Measurements from ENCODE around the gene FAM161B. TPM values are rescaled to one million over a fixed set of nuclear protein-coding genes. Genes with fewer than 3 reads are reported as not detected.
"Not testable (repeated sequence)": the region's sequence is repeated elsewhere in the genome, so short reads cannot be mapped to it uniquely, and the experiment has no call there.

FAM161B gene
- total RNA-seq, 1 donor from 2014 or later: 3.2 TPM

DNA sequence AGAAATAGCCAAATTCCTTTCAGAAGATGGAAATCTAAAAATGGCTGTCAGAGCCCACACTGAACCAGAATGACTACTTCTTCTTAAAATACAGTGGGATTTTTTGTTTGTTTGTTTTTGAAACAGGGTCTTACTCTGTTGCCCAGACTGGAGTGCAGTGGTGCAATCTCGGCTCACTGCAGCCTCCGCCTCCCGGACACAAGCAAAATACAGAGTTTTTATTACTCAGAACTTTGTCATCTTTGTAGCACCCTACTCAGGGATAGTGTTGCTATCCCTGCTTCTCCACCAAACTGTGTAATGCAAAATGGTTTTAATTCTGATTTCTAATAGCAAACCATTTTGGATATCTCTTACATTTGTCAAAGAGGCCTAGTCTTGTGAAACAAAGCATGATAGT is 46.9 kb downstream of the FAM161B start:
- Mint-ChIP-seq H3K4me1 (ENCODE audit: unreplicated experiment) (peaks cover under 1% of the 10 kb centered on the region), H3K9me3 (ENCODE audit: unreplicated experiment) (no peaks in the 10 kb centered on the region), H3K27me3 (ENCODE audit: unreplicated experiment) (no peaks in the 10 kb centered on the region), H3K36me3 (ENCODE audit: low read depth, unreplicated experiment) (peaks cover 20% of the 10 kb centered on the region), H3K27ac (ENCODE audit: unreplicated experiment) (no peak overlapping the region), H3K4me3 (ENCODE audit: unreplicated experiment) (no peak overlapping the region)
- DNase-seq (ENCODE audit: low spot score): no peak
- no peak for TF ChIP-seq CTCF (IDR thresholded peaks at IDR 0.05; ENCODE audit: unreplicated experiment)

DNA sequence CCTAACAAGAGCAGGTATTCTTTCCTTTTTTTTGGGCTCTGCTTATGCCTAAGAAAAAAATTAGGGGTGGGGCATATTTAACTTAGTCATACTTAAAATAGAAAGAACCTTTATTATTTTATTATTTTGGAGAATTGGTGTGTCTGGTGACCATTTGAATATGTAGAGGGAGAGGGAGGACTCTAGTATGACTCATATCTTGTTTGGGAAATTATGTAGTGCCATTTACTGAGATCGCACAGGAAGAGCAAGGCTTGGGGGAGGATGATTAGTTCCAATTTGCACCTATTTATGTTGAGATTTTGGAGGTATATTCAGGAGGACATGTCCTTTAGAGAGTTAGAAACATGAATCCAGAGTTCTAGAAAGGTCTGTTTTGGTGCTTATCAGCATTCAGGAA is 53.4 kb downstream of the FAM161B start:
- H3K27me3 Mint-ChIP-seq (ENCODE audit: unreplicated experiment): no peaks in the 10 kb centered on the region
- no peaks in the 10 kb centered on the region for H3K9me3 Mint-ChIP-seq (ENCODE audit: unreplicated experiment)
- peaks cover 28% of the 10 kb centered on the region for H3K36me3 Mint-ChIP-seq (ENCODE audit: low read depth, unreplicated experiment)
- peaks cover 19% of the 10 kb centered on the region for H3K4me1 Mint-ChIP-seq (ENCODE audit: unreplicated experiment)
- H3K4me3 Mint-ChIP-seq (ENCODE audit: unreplicated experiment): peak overlapping the region; percentile 48
- no peak for DNase-seq (ENCODE audit: low spot score)
- TF ChIP-seq CTCF (IDR thresholded peaks at IDR 0.05; ENCODE audit: unreplicated experiment): no peak
- peak overlapping the region; percentile 84 for H3K27ac Mint-ChIP-seq (ENCODE audit: unreplicated experiment)

DNA sequence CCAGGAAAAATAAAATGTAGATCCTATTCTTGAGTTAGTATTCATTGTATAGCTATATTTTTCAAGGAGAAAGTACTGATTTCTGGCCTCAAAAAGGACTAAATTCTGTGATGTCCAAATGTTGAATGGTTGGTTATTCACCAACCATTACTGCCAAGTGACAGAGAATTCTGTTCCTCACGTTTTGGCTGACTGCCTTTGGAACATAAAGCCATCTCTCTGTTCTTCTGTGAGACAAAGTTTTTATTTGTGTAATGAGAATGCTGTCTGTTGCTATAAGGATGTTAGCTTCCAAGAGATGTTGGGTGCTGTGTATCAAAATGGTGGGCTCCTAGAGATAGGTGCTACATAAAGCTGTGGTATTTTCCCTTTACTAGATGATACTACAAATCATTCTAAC is 54.0 kb downstream of the FAM161B start:
- Mint-ChIP-seq H3K4me1 (ENCODE audit: unreplicated experiment) (peaks cover 19% of the 10 kb centered on the region), H3K27me3 (ENCODE audit: unreplicated experiment) (no peaks in the 10 kb centered on the region), H3K4me3 (ENCODE audit: unreplicated experiment) (no peak overlapping the region), H3K36me3 (ENCODE audit: low read depth, unreplicated experiment) (peaks cover 28% of the 10 kb centered on the region), H3K9me3 (ENCODE audit: unreplicated experiment) (no peaks in the 10 kb centered on the region), H3K27ac (ENCODE audit: unreplicated experiment) (peak overlapping the region; percentile 64)
- no peak for TF ChIP-seq CTCF (IDR thresholded peaks at IDR 0.05; ENCODE audit: unreplicated experiment)
- DNase-seq (ENCODE audit: low spot score): no peak

- Mint-ChIP-seq H3K36me3 (ENCODE audit: low read depth, unreplicated experiment) (peaks cover 28% of the 10 kb centered on the region), H3K4me3 (ENCODE audit: unreplicated experiment) (peak overlapping the region; percentile 73), H3K27ac (ENCODE audit: unreplicated experiment) (peak overlapping the region; percentile 22), H3K4me1 (ENCODE audit: unreplicated experiment) (peaks cover 19% of the 10 kb centered on the region)
- not testable (repeated sequence) for H3K27me3 Mint-ChIP-seq (ENCODE audit: unreplicated experiment); DNase-seq (ENCODE audit: low spot score); H3K9me3 Mint-ChIP-seq (ENCODE audit: unreplicated experiment)
Measured at GRCh38 chr14:73894180-73894687, 55.7 kb downstream of the FAM161B start.

GRCh38 chr14:73889376-73889775 is 60.5 kb downstream of the FAM161B start:
- H3K27ac Mint-ChIP-seq (ENCODE audit: unreplicated experiment): no peak overlapping the region
- peaks cover 6% of the 10 kb centered on the region for H3K36me3 Mint-ChIP-seq (ENCODE audit: low read depth, unreplicated experiment)
- H3K9me3 Mint-ChIP-seq (ENCODE audit: unreplicated experiment): no peaks in the 10 kb centered on the region
- H3K27me3 Mint-ChIP-seq (ENCODE audit: unreplicated experiment): peaks cover 1% of the 10 kb centered on the region
- H3K4me1 Mint-ChIP-seq (ENCODE audit: unreplicated experiment): peaks cover 21% of the 10 kb centered on the region
- no peak for DNase-seq (ENCODE audit: low spot score)
- no peak overlapping the region for H3K4me3 Mint-ChIP-seq (ENCODE audit: unreplicated experiment)
- TF ChIP-seq CTCF (IDR thresholded peaks at IDR 0.05; ENCODE audit: unreplicated experiment): no peak

Measured in endothelial cell (in vitro differentiated cells).